Lung (tissue), 12 donors: Measurements from ENCODE around the gene PRKG1. TPM values are rescaled to one million over a fixed set of nuclear protein-coding genes. Genes with fewer than 3 reads are reported as not detected.

Experiments used
- ATAC-seq: fragments of 200-7000 bp; cut with Tn5 transposase; one replicate; pipeline ENCODE4 v1.9.1; 2020; ENCODE audit warnings: moderate number of reproducible peaks; ENCODE audit not compliant: insufficient read depth, low FRiP score
- DNase-seq, 3 donors: peaks; one replicate each; pipeline ENCODE4 v3.0.0-alpha.2; 2013 to 2017
- H3K27ac ChIP-seq, 2 donors: one replicate each; pipeline ENCODE4 v1.5.1; 2013; ENCODE audit warnings: mild to moderate bottlenecking in 2 of 2, moderate library complexity in 2 of 2, control low read depth in 1 of 2, inconsistent platforms in 1 of 2, low read depth in 1 of 2, low read length in 1 of 2
- H3K27me3 ChIP-seq, 3 donors: one replicate each; pipeline ENCODE4 v1.5.1; 2013; ENCODE audit warnings: low read length in 2 of 3; ENCODE audit not compliant: control insufficient read depth in 3 of 3, insufficient read depth in 3 of 3
- H3K36me3 ChIP-seq, 4 donors: one replicate each; pipeline ENCODE4 v1.5.1; 2013; ENCODE audit warnings: low read length in 4 of 4, mild to moderate bottlenecking in 1 of 4, moderate library complexity in 1 of 4; ENCODE audit not compliant: control insufficient read depth in 4 of 4, insufficient read depth in 4 of 4
- H3K4me1 ChIP-seq, 5 donors: one replicate each; pipeline ENCODE4 v1.5.1; 2013; ENCODE audit warnings: low read length in 5 of 5, mild to moderate bottlenecking in 2 of 5, moderate library complexity in 1 of 5; ENCODE audit not compliant: control insufficient read depth in 5 of 5, insufficient read depth in 5 of 5
- H3K4me3 ChIP-seq: one replicate; pipeline ENCODE4 v1.5.1; 2013; ENCODE audit warnings: mild to moderate bottlenecking, control low read depth, moderate library complexity
- H3K9ac ChIP-seq, 2 donors: one replicate each; pipeline ENCODE4 v1.5.1; 2013; ENCODE audit warnings: low read length in 2 of 2, control low read depth in 1 of 2; ENCODE audit not compliant: insufficient read depth in 1 of 2
- H3K9me3 ChIP-seq, 4 donors: one replicate each; pipeline ENCODE4 v1.5.1; 2013; ENCODE audit warnings: low read length in 3 of 4, mild to moderate bottlenecking in 1 of 4, moderate library complexity in 1 of 4; ENCODE audit not compliant: control insufficient read depth in 4 of 4, insufficient read depth in 3 of 4
- WGBS, 2 donors: extraction: QIAGEN DNeasy Blood & Tissue Kit; methylation state at CpG; one replicate each; pipeline ENCODE4 v1.1.7; 2013; 5-methylcytosine and 5-hydroxymethylcytosine counted together
- polyA plus RNA-seq, 2 donors: library from polyadenylated mRNA; stranded (reverse); fragments of 200-250 nt; gene quantifications; one replicate each; pipeline ENCODE4 v1.2.1, GENCODE V29; 2013
- total RNA-seq, 2 donors: library from RNA; depleted of rRNA in 1 of 2; stranded (reverse); fragments of >200 nt in 1 of 2; gene quantifications; one replicate each; pipeline ENCODE4 v1.2.1, GENCODE V29; 2014 to 2021
- TF ChIP-seq, protein P1 (sequence below): IDR thresholded peaks from 2 replicates; pipeline ENCODE4 v1.5.1; 2012; ENCODE audit warnings: mild to moderate bottlenecking; ENCODE audit errors: control extremely low read depth, extremely low read depth
- donor health status: control.
- donor health status: control.
- donor health status: Bipolar disorder and iron deficiency.
- donor health status: healthy.
- donor health status: DM: yes; HTN: yes; CAD: no.

PRKG1 gene
- total and polyA plus RNA-seq, 4 donors, result 2.1 to 50.8 (median 15.1) TPM

DNA sequence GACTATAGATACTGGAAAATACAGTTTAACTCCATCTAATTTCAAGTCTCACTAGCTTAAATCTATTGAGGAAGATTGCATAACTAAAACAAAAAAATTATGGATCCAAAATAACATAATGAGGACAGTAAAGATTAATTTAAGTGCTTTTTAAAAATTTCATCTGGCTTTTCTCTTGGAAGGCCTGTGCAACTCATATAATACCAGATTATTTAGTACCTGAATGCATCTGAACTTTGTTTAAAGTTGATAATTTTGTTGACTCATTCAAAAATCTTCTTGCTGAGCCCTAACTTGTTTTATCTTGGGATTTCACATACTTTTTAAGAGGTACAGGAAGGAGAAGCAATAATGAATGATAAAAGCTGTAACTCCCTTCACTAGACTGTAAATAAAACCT, 478.6 kb downstream of the PRKG1 start:
- Histone ChIP-seq H3K9ac (no peak overlapping the region), H3K36me3 (no peaks in the 10 kb centered on the region), H3K4me1 (peaks cover 0 to 4% (median 0%) of the 10 kb centered on the region in 5 donors), H3K9me3 (no peaks in the 10 kb centered on the region), H3K4me3 (no peak overlapping the region), H3K27ac (no peak overlapping the region), H3K27me3 (no peaks in the 10 kb centered on the region)
- TF ChIP-seq, protein P1, sequence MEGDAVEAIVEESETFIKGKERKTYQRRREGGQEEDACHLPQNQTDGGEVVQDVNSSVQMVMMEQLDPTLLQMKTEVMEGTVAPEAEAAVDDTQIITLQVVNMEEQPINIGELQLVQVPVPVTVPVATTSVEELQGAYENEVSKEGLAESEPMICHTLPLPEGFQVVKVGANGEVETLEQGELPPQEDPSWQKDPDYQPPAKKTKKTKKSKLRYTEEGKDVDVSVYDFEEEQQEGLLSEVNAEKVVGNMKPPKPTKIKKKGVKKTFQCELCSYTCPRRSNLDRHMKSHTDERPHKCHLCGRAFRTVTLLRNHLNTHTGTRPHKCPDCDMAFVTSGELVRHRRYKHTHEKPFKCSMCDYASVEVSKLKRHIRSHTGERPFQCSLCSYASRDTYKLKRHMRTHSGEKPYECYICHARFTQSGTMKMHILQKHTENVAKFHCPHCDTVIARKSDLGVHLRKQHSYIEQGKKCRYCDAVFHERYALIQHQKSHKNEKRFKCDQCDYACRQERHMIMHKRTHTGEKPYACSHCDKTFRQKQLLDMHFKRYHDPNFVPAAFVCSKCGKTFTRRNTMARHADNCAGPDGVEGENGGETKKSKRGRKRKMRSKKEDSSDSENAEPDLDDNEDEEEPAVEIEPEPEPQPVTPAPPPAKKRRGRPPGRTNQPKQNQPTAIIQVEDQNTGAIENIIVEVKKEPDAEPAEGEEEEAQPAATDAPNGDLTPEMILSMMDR, result no peak
- DNase-seq (no peak), ATAC-seq (no peak)

DNA sequence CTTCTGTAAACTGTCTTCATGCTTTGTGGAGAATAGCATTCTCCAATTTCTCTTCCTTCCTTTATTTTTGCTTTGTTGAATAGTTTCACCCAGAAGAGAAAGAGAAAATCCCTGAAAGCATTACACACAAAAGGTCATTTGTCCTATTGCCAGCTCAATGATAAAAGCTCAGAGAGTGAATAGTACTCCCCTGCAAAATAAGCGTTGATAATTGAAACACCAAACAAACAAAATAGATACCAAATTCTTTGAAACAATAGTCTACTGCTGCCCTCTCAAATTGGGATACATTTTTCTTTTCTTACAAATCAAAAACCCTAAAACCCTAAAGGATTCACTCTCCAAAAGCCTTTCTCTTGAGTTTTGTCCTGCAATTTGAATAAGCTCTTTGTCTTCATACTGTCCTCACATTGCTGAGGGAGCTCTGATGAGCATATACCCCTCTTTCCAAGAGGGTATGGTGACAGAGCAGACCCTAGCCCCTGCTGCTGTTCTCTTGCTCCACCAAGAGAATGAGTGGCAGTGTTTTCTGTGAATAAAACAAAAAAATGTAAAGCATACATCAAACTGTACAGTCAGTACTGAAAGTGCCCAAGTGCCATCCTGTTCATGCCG, 490.7 kb downstream of the PRKG1 start:
- H3K9me3 ChIP-seq, result no peaks in the 10 kb centered on the region
- H3K9ac ChIP-seq, result no peak overlapping the region
- TF ChIP-seq, protein P1, result no peak
- ATAC-seq (no peak), DNase-seq (no peak)
- H3K36me3 ChIP-seq, result no peaks in the 10 kb centered on the region
- H3K4me1 ChIP-seq, result no peaks in the 10 kb centered on the region
- H3K27me3 ChIP-seq, result no peaks in the 10 kb centered on the region
- no peak overlapping the region for H3K27ac ChIP-seq
- WGBS, 2 donors, result 79 to 81% methylated on average over 2 of the region's 2 CpGs
- no peak overlapping the region for H3K4me3 ChIP-seq

DNA sequence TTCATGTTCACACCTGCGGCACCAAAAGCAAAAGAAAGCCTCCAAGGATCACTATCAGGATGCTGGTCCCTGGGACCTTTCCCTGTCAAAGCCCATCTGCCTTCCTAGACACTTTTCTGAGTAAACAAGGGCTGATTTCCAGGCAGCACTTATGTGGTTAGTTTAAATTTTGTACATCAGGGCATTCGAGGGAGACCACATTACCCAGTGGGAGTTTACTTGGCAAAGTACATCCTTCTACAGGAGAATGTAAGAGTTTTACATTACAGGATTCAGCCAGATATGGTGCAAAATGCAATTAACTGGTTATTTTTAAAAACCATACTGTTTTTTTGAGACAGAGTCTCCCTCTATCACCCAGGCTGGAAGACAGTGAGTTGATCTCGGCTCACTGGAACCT, 493.0 kb downstream of the PRKG1 start:
- WGBS, 2 donors, result 68 to 81% methylated on average over 3 of the region's 3 CpGs
- Histone ChIP-seq H3K27me3 (no peaks in the 10 kb centered on the region), H3K9ac (no peak overlapping the region), H3K4me3 (no peak overlapping the region), H3K4me1 (no peaks in the 10 kb centered on the region), H3K36me3 (no peaks in the 10 kb centered on the region), H3K9me3 (no peaks in the 10 kb centered on the region), H3K27ac (no peak overlapping the region)
- TF ChIP-seq, protein P1, result no peak
- DNase-seq (no peak), ATAC-seq (no peak)

DNA sequence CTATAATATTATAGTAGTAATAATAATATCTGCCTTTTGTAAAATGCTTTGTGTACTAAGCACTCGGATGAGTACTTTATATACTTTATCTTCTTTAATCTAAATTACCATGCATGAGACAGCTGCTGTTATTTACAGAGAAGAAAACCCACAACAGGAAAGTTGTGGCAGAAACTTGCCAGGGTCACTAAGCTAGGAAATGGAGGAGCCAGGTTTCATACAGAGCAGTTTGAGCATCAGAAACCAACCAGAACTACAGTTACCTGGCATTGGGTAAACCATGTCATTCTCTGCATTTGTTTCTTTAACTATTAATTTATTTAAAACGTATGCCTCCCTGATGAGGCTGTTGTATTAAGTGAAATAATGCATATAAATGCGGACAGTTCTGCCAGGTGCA, 495.2 kb downstream of the PRKG1 start:
- Histone ChIP-seq H3K36me3 (no peaks in the 10 kb centered on the region), H3K9me3 (no peaks in the 10 kb centered on the region), H3K4me1 (peaks cover 0 to 2% (median 0%) of the 10 kb centered on the region in 5 donors), H3K27ac (no peak overlapping the region), H3K27me3 (no peaks in the 10 kb centered on the region), H3K4me3 (no peak overlapping the region), H3K9ac (no peak overlapping the region)
- TF ChIP-seq, protein P1, result no peak
- ATAC-seq (no peak), DNase-seq (no peak)
- WGBS, 2 donors, result 76 to 90% methylated on average over 3 of the region's 3 CpGs
